COLO668 (cell line): ENCODE results near the gene UCMA.
"Not testable (repeated sequence)": the region's sequence is repeated elsewhere in the genome, so short reads cannot be mapped to it uniquely, and the experiment has no call there.

Experiments
- DNase-seq: peaks from one replicate; lab custom pipeline; 2025; ENCODE audit not compliant: unreplicated experiment; lab: John Stamatoyannopoulos, UW

Gene UCMA

GRCh38 chr10:13234736-13235135 lies 562 bp upstream of the UCMA start:
- not testable (repeated sequence) for DNase-seq

GRCh38 chr10:13233358-13233757 lies 816 bp downstream of the UCMA start:
- no peak for DNase-seq

GRCh38 chr10:13231808-13232207 lies 2.4 kb downstream of the UCMA start:
- no peak for DNase-seq

- DNase-seq, result no peak
Measured at GRCh38 chr10:13231190-13231589, 3.0 kb downstream of the UCMA start.

DNA sequence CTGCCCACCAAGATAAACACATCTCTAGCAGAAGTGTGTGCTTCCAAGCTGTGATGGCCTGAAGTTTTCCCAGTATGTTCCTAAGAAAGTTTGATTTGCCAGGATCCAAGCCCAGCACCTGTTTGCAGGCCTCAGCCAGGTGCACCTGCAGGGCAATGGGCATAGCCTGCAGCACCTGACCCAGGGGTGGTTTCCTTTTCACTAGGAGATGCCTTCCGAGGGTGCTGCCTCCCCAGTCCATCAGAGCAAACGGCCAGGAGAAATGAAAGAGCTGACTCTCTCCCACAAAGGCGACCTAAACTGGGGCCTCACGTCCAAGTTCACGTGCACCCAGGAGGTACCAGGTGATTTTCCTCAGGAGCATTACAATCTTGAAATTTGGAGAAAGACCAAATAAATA lies 7.1 kb downstream of the UCMA start:
- no peak for DNase-seq

DNA sequence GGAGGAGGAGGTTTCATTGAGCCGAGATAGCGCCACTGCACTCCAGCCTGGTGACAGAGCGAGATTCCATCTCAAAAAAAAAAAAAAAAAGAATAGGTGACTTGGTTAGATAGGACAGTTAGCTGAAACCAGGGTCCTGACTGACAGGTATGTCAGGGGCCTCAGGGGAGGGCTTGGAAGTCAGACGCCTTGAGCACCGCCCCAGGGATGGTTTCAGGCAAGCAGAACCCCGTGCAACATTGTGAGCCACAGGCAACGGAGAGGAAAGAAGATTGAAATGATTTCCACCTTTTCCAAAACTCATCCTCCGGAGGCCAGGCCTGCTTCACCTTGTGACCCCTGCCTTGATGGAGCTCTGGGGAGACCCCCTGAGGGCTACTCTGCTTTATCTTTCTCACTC lies 8.6 kb downstream of the UCMA start:
- DNase-seq, result no peak

DNA sequence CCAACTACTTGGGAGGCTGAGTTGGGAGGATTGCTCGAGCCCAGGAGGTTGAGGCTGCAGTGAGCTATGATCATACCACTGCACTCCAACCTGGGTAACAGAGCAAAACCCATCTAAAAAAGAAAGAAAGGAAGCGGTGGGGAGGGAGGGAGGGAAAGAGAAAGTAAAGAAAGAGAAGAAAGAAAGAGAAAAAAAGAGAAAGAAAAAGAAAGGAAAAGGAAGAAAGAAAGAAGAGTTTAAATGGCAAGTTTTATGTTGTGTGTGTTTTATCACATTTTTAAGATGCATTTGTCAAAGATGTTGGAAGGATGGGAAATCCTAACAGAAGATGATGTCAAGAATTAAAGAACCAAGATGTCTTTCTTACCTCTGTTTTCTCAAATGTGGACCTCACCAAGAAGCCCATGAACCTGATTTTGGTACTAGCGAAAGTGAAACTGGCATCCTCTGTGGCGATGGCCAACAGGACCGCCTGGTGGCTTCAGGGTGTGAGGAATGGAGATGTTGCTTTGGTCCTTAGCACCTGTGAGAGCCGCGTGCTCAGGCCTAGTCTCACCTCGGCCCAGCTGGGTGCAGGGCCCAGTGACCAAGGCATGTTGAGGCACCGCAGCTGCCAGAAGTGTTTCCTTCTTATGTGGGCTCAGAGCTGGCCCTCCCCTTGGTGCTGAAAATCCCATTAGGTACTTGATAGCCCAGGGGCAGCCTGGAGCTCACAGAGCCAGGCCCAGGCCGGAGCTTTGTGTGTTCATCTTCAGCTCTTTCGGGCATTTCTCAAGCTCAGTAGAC lies 9.8 kb downstream of the UCMA start:
- no peak for DNase-seq

DNA sequence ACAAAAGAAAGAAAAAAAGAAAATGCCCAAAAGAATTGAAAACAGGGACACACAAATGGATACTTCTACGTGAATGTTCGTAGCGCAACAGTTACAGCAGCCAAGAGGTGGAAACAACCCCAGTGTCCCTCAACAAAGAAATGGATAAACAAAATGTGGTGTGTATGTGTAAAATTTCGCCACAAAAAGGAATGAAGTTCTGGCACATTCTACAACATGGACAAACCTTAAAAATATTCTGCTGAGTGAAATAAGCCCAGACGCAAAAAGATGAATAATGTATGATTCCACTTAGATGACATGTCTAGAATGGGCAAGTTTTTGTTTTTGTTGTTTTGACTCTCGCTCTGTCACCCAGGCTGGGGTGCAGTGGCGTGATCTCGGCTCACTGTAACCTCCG lies 10.9 kb downstream of the UCMA start:
- no peak for DNase-seq

- no peak for DNase-seq
Measured at GRCh38 chr10:13222566-13222965, 11.6 kb downstream of the UCMA start.

DNA sequence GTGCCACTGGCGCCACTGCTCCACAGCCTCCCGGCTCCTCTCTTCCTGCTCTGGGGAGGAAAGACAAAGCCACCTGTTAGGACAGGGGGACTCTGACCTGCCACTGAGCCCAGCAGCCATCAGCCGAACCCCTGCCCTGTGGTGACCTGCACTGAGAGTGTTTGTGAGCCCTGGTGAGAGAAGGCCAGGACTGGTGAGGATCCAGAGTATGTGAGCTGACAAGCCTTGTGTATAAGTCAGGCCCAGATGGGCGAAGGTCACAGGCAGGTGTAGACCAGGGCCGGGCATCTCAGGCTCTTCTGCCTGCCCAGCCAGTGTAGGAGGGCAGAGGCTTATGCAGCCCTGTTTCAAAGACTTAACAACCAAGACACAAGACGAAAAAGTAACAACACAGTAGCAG lies 12.0 kb downstream of the UCMA start:
- DNase-seq, result no peak

DNA sequence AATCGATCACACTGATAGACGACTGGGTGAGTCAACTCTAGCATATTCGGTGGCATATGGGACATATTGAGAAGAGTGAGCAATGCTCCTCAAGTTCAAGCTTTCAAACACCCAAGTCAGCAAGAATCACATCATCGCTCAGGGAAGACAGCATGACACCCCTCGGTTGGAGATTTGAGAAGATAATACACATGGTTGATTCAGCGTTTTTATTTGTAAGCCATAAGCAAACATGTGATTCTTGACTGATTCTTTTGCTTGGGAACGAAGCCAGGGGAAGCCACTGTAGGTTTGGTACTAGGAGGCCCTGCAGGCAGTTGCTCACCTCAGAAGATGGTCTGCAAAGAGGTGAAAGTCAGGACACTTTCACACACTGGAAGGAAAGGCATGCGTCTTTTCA lies 12.6 kb downstream of the UCMA start:
- DNase-seq, result no peak

DNA sequence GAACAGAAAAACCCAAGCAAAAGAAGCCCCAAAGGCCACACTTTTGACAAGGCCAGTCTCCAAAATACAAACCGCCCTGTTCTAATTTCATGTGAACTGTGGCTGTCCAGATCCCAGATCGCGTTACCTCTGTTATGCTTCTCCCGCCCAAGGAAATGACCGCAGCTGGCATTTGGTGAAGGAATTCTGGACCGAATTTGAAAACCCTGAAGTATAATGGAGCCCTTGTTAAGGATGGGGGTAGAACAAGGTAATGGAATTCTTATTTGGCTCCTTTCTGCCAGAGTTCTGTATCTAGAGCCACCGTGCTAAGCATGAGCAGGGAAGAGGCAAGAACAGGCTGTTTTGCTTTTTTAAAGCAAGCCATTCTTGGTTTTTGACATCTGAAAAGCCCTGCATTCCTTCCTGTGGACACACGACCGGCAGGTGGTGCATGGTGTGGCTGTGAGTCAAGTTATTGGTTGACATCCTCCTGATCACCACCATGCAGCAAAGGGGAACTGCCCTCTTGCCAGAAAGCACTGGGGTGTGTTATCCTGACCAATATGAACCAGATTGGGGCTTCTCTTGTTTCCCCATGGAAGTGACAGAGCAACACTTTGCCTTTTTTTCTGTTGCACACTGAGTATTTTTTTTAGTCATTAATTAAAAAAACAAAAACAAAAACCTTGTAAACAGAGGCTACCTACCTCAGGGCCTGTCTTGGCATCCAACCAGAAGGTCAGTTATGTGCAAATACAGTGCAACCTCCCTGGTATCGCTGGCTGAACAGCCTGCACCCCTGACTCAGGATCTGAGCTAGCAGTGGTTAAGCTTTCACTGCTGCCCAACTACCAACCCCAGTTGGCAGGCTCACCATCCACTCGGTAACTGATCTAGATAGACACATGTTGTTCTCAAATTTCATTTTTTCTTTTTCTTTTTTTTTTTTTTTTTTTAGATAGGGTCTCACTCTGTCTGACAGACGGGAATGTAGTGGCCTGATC lies 14.2 kb downstream of the UCMA start:
- no peak for DNase-seq

GRCh38 chr10:13218878-13219277 lies 15.3 kb downstream of the UCMA start:
- DNase-seq, result no peak

DNA sequence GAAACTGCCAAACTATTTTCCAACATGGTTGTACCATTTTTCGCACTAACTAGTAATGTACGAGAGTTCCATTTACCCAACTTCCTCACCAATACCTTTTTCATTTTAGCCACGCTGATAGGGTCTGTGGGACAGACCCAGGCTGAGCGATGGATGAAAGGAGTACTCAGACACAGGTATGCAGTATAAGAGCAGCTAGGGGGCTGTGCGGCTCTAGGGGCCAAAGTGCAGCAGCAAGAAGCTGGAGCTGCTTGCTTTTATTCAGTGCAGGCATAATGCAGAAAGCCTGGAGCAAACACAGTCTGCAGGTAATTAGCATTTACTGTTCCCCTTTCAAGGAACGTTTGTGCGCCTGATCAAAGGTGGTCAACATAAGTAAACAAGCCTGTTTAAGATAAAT lies 21.0 kb downstream of the UCMA start:
- no peak for DNase-seq

GRCh38 chr10:13206546-13207443 lies 27.4 kb downstream of the UCMA start:
- DNase-seq, result no peak

- no peak for DNase-seq
Measured at GRCh38 chr10:13206091-13206490, 28.1 kb downstream of the UCMA start.

- no peak for DNase-seq
Measured at GRCh38 chr10:13201132-13201531, 33.0 kb downstream of the UCMA start.

DNA sequence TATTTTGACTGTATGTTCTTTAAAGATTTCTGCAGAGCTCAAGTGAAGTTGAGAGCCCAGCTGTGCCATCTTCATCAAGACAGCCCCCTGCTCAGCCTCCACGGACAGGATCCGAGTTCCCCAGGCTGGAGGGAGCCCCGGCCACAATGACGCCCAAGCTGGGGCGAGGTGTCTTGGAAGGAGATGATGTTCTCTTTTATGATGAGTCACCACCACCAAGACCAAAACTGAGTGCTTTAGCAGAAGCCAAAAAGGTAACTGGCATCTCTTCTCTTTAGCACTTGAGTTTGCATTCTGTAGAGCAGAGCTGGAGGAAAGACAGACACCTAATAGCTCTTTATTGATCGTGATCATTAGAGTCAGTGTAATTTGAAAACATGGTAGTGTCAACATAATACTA lies 39.2 kb downstream of the UCMA start:
- no peak for DNase-seq

GRCh38 chr10:13193637-13194036 lies 40.5 kb downstream of the UCMA start:
- DNase-seq, result no peak

- DNase-seq, result no peak
Measured at GRCh38 chr10:13191362-13191761, 42.8 kb downstream of the UCMA start.

DNA sequence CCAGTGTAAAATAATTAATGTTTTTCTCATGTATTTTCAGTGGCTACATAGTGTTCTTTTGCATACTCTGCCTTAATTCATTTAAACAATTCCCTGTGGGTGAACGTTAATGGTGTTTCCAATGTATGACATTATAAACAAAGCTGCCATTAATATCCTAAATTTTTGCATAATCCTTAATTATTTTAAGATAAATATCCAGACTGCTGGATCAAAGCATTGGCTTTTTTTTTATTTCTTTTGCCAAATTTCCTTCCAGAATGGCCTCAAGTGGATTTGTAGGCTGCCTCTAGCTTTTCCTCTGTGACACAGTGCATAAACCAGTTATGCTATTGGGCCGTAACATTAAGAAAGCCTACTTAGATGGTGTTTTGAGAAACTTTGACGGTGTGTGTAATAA lies 43.4 kb downstream of the UCMA start:
- no peak for DNase-seq
